Epithelial cell of proximal tubule (primary cell): ENCODE results near the gene TRPV6. TPM values are rescaled to one million over a fixed set of nuclear protein-coding genes. Genes with fewer than 3 reads are reported as not detected.

Experiments
- DNase-seq: peaks from one replicate; pipeline ENCODE4 v3.0.0-alpha.2; 2011; ENCODE audit warnings: low read depth
- H3K4me3 ChIP-seq: 2 replicates; pipeline ENCODE4 v1.5.1; 2011; ENCODE audit warnings: low read depth, mild to moderate bottlenecking, low read length
- total RNA-seq: library from RNA; depleted of rRNA; stranded (reverse); fragments of >200 nt; gene quantifications from 2 replicates; pipeline ENCODE4 v1.2.3, GENCODE V29; 2015
- TF ChIP-seq, protein P1 (sequence below): conservative IDR thresholded peaks from 2 replicates; pipeline ENCODE4 v1.5.1; 2012; ENCODE audit warnings: low read depth, mild to moderate bottlenecking, low read length

Gene TRPV6
- total RNA-seq, 1 donor from 2014 or later = 0.06 TPM

DNA sequence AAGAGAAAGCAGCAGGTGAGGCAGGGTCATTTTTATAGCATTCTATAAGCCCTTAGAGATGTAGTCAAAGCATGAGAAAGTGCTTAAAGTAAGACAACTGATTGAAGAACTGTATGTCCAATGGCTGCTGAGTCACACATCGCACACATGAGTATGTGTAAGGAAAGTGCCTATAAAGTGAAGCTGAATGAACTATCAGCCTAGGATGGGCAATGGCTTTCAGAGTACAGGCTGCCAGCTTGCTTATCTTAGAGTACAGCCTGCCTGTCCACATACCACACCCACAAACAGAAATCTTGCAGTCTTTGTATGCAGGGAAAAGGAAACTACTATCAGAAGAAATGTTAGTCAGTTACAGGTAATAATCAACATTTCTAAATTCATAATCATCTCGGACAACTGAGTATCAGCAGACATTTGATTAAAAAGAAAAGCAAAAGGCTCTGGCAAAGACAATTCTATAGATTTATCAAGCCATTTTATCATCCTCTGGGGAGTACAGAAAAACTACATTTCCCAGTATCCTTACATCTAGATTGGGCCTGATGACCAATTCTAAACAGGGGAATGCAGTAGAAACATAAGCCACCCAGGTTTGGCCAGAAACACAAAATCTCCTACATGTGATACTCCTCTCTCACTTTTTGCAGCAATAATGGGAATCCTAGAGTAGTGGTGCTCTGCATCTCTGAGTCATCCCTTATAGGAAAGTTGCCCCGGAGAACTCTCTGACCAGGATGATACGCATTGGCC is 46.9 kb downstream of the TRPV6 start:
- TF ChIP-seq, protein P1, sequence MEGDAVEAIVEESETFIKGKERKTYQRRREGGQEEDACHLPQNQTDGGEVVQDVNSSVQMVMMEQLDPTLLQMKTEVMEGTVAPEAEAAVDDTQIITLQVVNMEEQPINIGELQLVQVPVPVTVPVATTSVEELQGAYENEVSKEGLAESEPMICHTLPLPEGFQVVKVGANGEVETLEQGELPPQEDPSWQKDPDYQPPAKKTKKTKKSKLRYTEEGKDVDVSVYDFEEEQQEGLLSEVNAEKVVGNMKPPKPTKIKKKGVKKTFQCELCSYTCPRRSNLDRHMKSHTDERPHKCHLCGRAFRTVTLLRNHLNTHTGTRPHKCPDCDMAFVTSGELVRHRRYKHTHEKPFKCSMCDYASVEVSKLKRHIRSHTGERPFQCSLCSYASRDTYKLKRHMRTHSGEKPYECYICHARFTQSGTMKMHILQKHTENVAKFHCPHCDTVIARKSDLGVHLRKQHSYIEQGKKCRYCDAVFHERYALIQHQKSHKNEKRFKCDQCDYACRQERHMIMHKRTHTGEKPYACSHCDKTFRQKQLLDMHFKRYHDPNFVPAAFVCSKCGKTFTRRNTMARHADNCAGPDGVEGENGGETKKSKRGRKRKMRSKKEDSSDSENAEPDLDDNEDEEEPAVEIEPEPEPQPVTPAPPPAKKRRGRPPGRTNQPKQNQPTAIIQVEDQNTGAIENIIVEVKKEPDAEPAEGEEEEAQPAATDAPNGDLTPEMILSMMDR = no peak
- no peak for DNase-seq
- H3K4me3 ChIP-seq = no peak overlapping the region

DNA sequence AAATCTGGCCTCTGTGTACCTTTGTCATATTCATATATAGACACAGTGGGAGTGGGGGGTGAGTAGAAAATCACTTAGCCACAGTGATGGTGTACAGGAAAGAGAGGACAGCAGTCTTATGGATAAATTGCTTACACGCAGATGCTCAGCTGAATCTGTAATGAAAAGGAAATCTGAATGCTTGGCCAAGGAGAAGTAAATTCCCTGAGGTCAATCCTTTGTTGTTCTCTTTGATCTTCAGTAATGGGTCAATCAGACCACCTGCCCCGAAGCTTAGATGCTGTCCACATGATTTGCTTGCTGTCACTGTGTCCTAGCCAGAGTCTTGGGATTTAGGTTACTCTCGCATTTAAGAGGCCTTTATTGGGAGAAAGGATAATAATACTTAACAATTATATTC is 49.1 kb downstream of the TRPV6 start:
- no peak overlapping the region for H3K4me3 ChIP-seq
- DNase-seq = no peak
- TF ChIP-seq, protein P1 = no peak

DNA sequence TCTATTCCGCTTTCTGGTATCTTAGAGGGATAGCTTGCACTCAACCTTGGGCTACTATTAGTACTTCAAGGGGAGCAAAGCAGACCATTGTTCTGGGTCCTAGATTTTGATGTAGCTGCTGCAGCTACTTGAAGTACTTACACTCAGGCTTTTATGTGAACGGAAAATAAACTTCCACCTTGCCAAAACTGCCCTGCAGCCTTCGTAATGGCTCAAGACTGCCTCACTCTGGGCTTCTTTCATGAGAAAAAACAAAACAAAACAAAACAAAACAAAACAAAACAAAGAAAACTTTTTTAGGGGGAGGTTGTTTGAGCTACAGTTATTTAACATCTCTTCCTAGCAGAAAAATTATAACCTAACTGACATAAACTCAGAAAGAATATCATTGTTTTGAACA is 50.1 kb downstream of the TRPV6 start:
- TF ChIP-seq, protein P1 = no peak

DNA sequence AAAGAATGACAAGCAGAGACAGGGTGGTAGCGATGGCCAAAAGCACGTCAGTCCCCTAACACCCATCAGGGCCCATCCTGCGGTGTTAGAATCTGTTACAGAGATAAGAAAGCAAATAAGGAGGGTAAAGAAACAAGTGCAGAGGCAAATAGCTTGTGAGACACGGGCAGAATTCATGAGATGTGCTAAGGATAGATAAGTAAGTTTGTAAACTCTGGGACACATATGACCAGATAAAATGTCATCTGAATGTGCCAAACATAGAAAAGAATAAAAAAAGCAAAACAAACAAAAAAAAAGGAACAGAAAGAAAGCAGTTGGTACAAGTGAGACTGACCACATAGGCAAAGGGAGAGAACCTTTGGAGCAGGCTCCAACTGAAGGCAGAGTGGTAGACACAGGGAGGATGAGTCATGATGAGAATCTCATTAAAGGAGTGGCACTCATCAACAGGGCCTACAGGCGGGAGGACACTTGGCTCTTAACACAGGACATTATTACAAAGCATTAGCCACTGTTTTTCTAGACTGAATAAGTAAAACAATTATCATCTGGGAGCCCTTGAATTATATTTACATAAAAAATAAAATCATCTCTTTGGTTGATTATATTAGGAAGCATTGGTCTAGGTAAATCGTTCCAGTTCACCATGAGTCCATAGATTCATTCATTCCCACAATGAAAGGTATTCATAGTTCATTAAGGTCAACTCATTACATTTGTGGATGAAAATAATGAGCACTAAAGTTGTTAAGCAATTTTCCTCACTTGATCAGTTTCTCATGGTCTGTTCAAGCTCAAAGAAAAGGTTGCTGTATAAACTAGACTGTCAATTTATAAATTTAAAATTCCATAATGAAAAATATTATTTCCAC is 52.1 kb downstream of the TRPV6 start:
- no peak for DNase-seq
- TF ChIP-seq, protein P1 = no peak
- H3K4me3 ChIP-seq = no peak overlapping the region

More for the DNA sequence above, 50.1 kb downstream of the TRPV6 start:
- H3K4me3 ChIP-seq = no peak overlapping the region
- DNase-seq = no peak

DNA sequence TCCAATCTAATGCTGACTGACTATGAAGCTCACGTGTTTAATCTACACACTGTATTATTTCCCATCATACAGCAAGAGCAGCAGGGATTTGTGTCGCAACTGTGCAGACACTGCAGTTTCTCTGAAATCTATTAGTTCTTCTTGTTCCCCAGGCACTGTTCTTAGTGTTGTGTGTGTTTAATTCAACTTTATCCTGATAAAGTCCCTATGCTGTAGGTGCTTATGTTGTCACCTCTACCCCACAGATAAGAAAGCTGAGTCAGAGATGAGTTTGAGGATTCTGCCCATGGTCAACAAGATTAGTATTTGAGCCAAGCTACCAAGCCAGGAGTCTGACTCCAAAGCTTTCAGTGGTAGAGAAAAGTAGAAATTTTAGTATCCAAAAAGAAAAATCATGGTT is 53.1 kb downstream of the TRPV6 start:
- no peak for DNase-seq
- no peak overlapping the region for H3K4me3 ChIP-seq
- TF ChIP-seq, protein P1 = no peak

- TF ChIP-seq, protein P1 = no peak
- no peak for DNase-seq
- H3K4me3 ChIP-seq = no peak overlapping the region
Measured at GRCh38 chr7:142827951-142828500, 57.5 kb downstream of the TRPV6 start.
